Stomach smooth muscle (tissue), 2 donors: ENCODE measurements around the gene CLCN6.

Experiments used
- H3K27ac ChIP-seq: one replicate; pipeline ENCODE4 v1.7.0; 2013; ENCODE audit warnings: mild to moderate bottlenecking, low read length, inconsistent platforms
- H3K27me3 ChIP-seq, 2 donors: one replicate each; pipeline ENCODE4 v1.7.0; 2013; ENCODE audit warnings: low read length in 2 of 2; ENCODE audit not compliant: insufficient read depth in 2 of 2, control insufficient read depth in 1 of 2
- H3K36me3 ChIP-seq, 2 donors: one replicate each; pipeline ENCODE4 v1.7.0; 2013; ENCODE audit warnings: low read length in 2 of 2; ENCODE audit not compliant: control insufficient read depth in 2 of 2, insufficient read depth in 2 of 2
- H3K4me1 ChIP-seq: one replicate; pipeline ENCODE4 v1.7.0; 2013; ENCODE audit warnings: low read length; ENCODE audit not compliant: control insufficient read depth, insufficient read depth
- H3K4me3 ChIP-seq, 2 donors: one replicate each; pipeline ENCODE4 v1.7.0; 2013; ENCODE audit warnings: low read length in 2 of 2
- H3K9ac ChIP-seq, 2 donors: one replicate each; pipeline ENCODE4 v1.7.0; 2013; ENCODE audit warnings: low read length in 2 of 2, mild to moderate bottlenecking in 1 of 2
- H3K9me3 ChIP-seq, 2 donors: one replicate each; pipeline ENCODE4 v1.7.0; 2013; ENCODE audit warnings: low read length in 2 of 2; ENCODE audit not compliant: control insufficient read depth in 2 of 2
- donor health status: healthy.
- donor health status: Pancreatic carcinoma.

Gene CLCN6

DNA sequence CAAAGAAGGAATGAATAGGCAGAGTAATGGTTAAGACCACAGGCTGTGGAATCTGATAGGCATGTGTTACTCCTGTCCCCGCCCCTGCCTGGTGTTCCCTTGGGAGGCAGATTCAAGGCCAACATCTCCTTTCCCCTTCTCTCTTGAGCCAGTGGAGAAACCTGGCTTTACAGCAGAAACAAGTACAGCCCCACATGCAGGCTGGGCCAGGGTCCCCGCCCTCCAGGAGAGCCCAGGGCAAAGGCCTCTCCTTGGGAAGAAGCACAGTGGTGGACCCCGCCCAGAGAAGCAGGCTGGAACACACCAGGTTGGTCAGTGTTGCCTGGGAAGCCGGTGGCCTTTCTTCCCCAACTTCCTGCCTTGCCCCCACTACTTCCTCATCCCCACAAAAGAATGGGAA, 37.2 kb upstream of the CLCN6 start:
- H3K4me3 ChIP-seq: no peak overlapping the region
- H3K4me1 ChIP-seq: no peaks in the 10 kb centered on the region
- H3K9ac ChIP-seq: no peak overlapping the region
- H3K27me3 ChIP-seq: peaks cover 2% of the 10 kb centered on the region in 2 donors
- H3K36me3 ChIP-seq: no peaks in the 10 kb centered on the region
- no peaks in the 10 kb centered on the region for H3K9me3 ChIP-seq
- no peak overlapping the region for H3K27ac ChIP-seq

- H3K27me3 ChIP-seq: peaks cover 0 to 2% of the 10 kb centered on the region in 2 donors
These were observed 36.7 kb upstream of the CLCN6 start for GRCh38 chr1:11769274-11769673.

DNA sequence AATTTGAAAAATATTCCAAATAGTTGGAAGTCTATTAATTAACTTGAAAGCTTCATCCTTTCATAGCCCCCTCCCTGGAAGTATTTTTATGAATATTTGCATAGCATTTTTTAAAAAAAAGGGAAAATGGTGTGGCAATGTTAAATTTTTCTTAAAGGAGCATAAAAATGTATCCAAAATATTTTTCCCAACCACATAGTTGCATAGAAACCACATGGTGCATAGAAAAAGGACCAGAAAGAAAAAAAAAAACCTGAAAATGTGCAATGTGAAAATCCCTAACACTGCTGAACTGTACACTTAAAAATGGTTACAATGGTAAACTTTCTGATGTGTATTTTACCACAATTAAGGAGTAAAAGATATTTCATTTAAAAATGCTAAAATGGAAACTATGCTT, 36.0 kb upstream of the CLCN6 start:
- H3K9me3 ChIP-seq: no peaks in the 10 kb centered on the region
- no peaks in the 10 kb centered on the region for H3K4me1 ChIP-seq
- H3K4me3 ChIP-seq: no peak overlapping the region
- H3K27me3 ChIP-seq: peaks cover 0 to 2% of the 10 kb centered on the region in 2 donors
- no peaks in the 10 kb centered on the region for H3K36me3 ChIP-seq
- no peak overlapping the region for H3K9ac ChIP-seq
- H3K27ac ChIP-seq: no peak overlapping the region

More at GRCh38 chr1:11769274-11769673, 36.7 kb upstream of the CLCN6 start:
- no peaks in the 10 kb centered on the region for H3K36me3 ChIP-seq
- H3K27ac ChIP-seq: no peak overlapping the region
- no peaks in the 10 kb centered on the region for H3K9me3 ChIP-seq
- no peak overlapping the region for H3K9ac ChIP-seq
- H3K4me1 ChIP-seq: no peaks in the 10 kb centered on the region
- H3K4me3 ChIP-seq: no peak overlapping the region

GRCh38 chr1:11771481-11772043, 34.4 kb upstream of the CLCN6 start:
- Histone ChIP-seq H3K4me1 (no peaks in the 10 kb centered on the region), H3K36me3 (no peaks in the 10 kb centered on the region), H3K9ac (no peak overlapping the region), H3K27ac (no peak overlapping the region), H3K4me3 (no peak overlapping the region), H3K9me3 (no peaks in the 10 kb centered on the region), H3K27me3 (peaks cover 0 to 2% of the 10 kb centered on the region in 2 donors)

GRCh38 chr1:11772458-11772857, 33.5 kb upstream of the CLCN6 start:
- Histone ChIP-seq H3K9ac (no peak overlapping the region), H3K4me3 (no peak overlapping the region), H3K36me3 (no peaks in the 10 kb centered on the region), H3K9me3 (no peaks in the 10 kb centered on the region), H3K27me3 (peaks cover 0 to 2% of the 10 kb centered on the region in 2 donors), H3K27ac (no peak overlapping the region), H3K4me1 (no peaks in the 10 kb centered on the region)

DNA sequence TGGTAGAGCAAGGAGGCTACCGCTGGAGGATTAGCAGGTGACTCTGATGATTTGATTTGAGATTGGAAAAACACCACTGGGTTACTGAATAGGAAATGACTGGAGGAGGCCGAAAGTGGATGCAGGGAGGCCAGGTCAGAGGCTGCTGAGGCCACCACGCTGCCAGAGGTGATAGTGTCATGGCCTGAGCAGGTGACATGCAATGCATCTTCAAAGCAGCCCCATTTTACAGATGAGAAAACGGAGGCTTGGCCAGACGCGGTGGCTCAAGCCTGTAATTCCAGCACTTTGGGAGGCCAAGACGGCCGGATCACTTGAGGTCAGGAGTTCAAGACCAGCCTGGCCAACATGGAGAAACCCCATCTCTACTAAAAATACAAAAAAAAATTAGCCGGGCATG, 31.2 kb upstream of the CLCN6 start:
- H3K4me3 ChIP-seq: no peak overlapping the region
- H3K36me3 ChIP-seq: no peaks in the 10 kb centered on the region
- peaks cover 0 to 2% of the 10 kb centered on the region in 2 donors for H3K27me3 ChIP-seq
- H3K9me3 ChIP-seq: no peaks in the 10 kb centered on the region
- H3K27ac ChIP-seq: no peak overlapping the region
- no peaks in the 10 kb centered on the region for H3K4me1 ChIP-seq
- no peak overlapping the region for H3K9ac ChIP-seq

GRCh38 chr1:11777658-11778322, 28.2 kb upstream of the CLCN6 start:
- no peaks in the 10 kb centered on the region for H3K27me3 ChIP-seq
- H3K4me3 ChIP-seq: no peak overlapping the region
- H3K9ac ChIP-seq: no peak overlapping the region
- no peaks in the 10 kb centered on the region for H3K36me3 ChIP-seq
- no peak overlapping the region for H3K27ac ChIP-seq
- no peaks in the 10 kb centered on the region for H3K9me3 ChIP-seq
- H3K4me1 ChIP-seq: no peaks in the 10 kb centered on the region

GRCh38 chr1:11778336-11778735, 27.7 kb upstream of the CLCN6 start:
- H3K9me3 ChIP-seq: no peaks in the 10 kb centered on the region
- H3K9ac ChIP-seq: no peak overlapping the region

GRCh38 chr1:11778844-11779623, 27.0 kb upstream of the CLCN6 start:
- no peaks in the 10 kb centered on the region for H3K36me3 ChIP-seq
- no peak overlapping the region for H3K9ac ChIP-seq
- no peaks in the 10 kb centered on the region for H3K9me3 ChIP-seq
- H3K27me3 ChIP-seq: no peaks in the 10 kb centered on the region
- no peak overlapping the region for H3K4me3 ChIP-seq
- H3K27ac ChIP-seq: no peak overlapping the region
- H3K4me1 ChIP-seq: no peaks in the 10 kb centered on the region

More at GRCh38 chr1:11778336-11778735, 27.7 kb upstream of the CLCN6 start:
- Histone ChIP-seq H3K27ac (no peak overlapping the region), H3K4me3 (no peak overlapping the region), H3K36me3 (no peaks in the 10 kb centered on the region), H3K27me3 (no peaks in the 10 kb centered on the region), H3K4me1 (no peaks in the 10 kb centered on the region)

DNA sequence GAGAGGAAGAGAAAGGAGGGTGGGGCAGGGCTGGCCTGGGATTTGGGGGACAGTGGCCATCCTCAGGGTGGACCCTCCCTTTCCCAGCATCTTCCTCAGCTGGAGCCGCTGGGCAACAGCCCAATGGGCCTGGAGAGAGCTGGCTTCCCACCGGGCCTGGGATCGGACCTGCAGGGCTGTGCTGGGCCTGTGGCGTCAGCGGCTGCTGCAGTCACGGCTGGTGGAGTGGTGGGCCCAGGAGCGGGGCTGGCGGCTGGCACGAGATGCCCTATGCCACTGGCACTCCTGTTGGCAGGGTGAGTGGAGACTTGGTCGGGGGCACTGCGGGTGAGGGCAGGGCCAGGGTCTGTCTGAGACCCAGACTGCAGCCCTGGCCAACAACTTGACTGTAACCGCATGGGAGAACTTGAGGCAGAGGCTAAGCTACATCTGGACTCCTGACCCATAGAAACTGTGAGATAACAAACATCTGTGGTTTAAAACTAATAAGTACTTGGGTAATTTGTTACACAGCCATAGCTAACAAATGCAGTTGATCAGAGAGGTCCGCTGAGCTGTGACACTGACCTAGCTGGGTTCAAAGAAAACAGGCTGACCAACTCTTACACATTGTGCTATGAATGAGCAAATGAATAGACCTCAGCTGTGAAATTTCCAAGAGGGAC, 26.1 kb upstream of the CLCN6 start:
- H3K9me3 ChIP-seq: no peaks in the 10 kb centered on the region
- peaks cover 0 to under 1% of the 10 kb centered on the region in 2 donors for H3K27me3 ChIP-seq
- H3K36me3 ChIP-seq: no peaks in the 10 kb centered on the region
- H3K27ac ChIP-seq: no peak overlapping the region
- H3K9ac ChIP-seq: no peak overlapping the region
- H3K4me1 ChIP-seq: peaks cover 4% of the 10 kb centered on the region
- no peak overlapping the region for H3K4me3 ChIP-seq
